T47D (cell line): ENCODE data around the gene POC1A.

Source experiments
- DNase-seq, 2 experiments: peaks; one replicate each; pipeline versions ENCODE4 v3.0.0 to v3.0.0-alpha.2; 2011 to 2012; ENCODE audit warnings: low read depth in 1 of 2, low spot score in 1 of 2
- JUND ChIP-seq: IDR thresholded peaks from 2 replicates; pipeline ENCODE4 v1.6.1; 2012; ENCODE audit warnings: low read depth
- in situ Hi-C: cut with HindIII; loops from 2 replicates; pipeline ENCODE4 v1.10.0; 2016; ENCODE audit warnings: low sequenced_read_pairs, low pct_unique_long_range_greater_than_20kb

The POC1A gene

GRCh38 chr3:52128118-52128683, 26.0 kb downstream of the POC1A start:
- TF ChIP-seq JUND: no peak
- in situ Hi-C loops: no loop called here
- peak; percentile 17 to 51 for DNase-seq

- in situ Hi-C loops: no loop called here
- DNase-seq: no peak
- no peak for TF ChIP-seq JUND
Observed at GRCh38 chr3:52126500-52126899, 27.7 kb downstream of the POC1A start.

- DNase-seq: no peak
- in situ Hi-C loops: no loop called here
- no peak for TF ChIP-seq JUND
Observed at GRCh38 chr3:52126036-52126435, 28.2 kb downstream of the POC1A start.

- TF ChIP-seq JUND: no peak
- no peak for DNase-seq
- in situ Hi-C loops: no loop called here
Observed at GRCh38 chr3:52124766-52125165, 29.5 kb downstream of the POC1A start.

- in situ Hi-C loops: no loop called here
- no peak for DNase-seq
- TF ChIP-seq JUND: no peak
Observed at GRCh38 chr3:52124126-52124525, 30.1 kb downstream of the POC1A start.

- peak; percentile 56 to 62 for DNase-seq
- in situ Hi-C loops: no loop called here
- no peak for TF ChIP-seq JUND
Observed at GRCh38 chr3:52123106-52123725, 31.0 kb downstream of the POC1A start.

GRCh38 chr3:52122491-52122890, 31.7 kb downstream of the POC1A start:
- TF ChIP-seq JUND: no peak
- DNase-seq: no peak
- in situ Hi-C loops: no loop called here

GRCh38 chr3:52121813-52122212, 32.4 kb downstream of the POC1A start:
- in situ Hi-C loops: no loop called here
- no peak for DNase-seq
- no peak for TF ChIP-seq JUND

- in situ Hi-C loops: no loop called here
- DNase-seq: no peak
Observed at GRCh38 chr3:52121464-52121805, 32.8 kb downstream of the POC1A start.

GRCh38 chr3:52120556-52121463, 33.4 kb downstream of the POC1A start:
- no peak for TF ChIP-seq JUND
- in situ Hi-C loops: no loop called here

More at GRCh38 chr3:52121464-52121805, 32.8 kb downstream of the POC1A start:
- no peak for TF ChIP-seq JUND

GRCh38 chr3:52119826-52120225, 34.4 kb downstream of the POC1A start:
- in situ Hi-C loops: no loop called here
- no peak for DNase-seq
- no peak for TF ChIP-seq JUND

More at GRCh38 chr3:52120556-52121463, 33.4 kb downstream of the POC1A start:
- DNase-seq: no peak

- TF ChIP-seq JUND: no peak
- in situ Hi-C loops: no loop called here
- DNase-seq: no peak
Observed at GRCh38 chr3:52119099-52119498, 35.1 kb downstream of the POC1A start.
